ENCODE results near the gene FOXR1. TPM values are rescaled to one million over a fixed set of nuclear protein-coding genes. Genes with fewer than 3 reads are reported as not detected.
A peak's percentile ranks its signal among the peaks of the same experiment; 100 is the strongest.
"Not testable (repeated sequence)": the region's sequence is repeated elsewhere in the genome, so short reads cannot be mapped to it uniquely, and the experiment has no call there.

The FOXR1 gene
- total RNA-seq, 2 experiments from 2014 or later = not detected

DNA sequence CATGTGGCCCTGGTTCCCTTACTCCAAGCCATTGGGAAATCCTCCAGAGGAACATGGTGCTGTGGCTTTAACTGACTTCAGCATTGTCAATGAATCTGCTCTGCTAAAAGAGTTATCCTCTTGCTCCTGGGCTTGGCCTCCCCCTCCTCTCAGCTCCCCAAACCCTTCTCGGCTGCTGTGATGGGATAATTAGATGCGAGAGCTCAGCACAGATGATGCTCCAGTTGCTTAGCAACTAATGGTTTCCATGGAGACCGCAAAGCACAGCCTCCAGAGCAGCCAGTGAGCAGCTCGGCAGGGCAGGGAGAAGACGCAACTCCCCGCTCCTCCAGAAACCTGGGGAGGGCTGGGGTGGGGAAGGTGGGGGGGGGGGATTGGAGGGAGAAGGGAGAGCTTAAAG, 18.3 kb upstream of the FOXR1 start:
- H3K27ac Mint-ChIP-seq = no peak overlapping the region
- no peaks in the 10 kb centered on the region for H3K36me3 Mint-ChIP-seq
- POLR2A ChIA-PET = no interaction called here
- no peaks in the 10 kb centered on the region for H3K9me3 Mint-ChIP-seq
- H3K27me3 Mint-ChIP-seq = peaks cover 4% of the 10 kb centered on the region
- intact Hi-C loops (cut with micrococcal nuclease) = no loop called here
- CTCF ChIA-PET = interaction anchor here (1.0 to 2.0 kb wide), 2 partner anchors 47 to 264 kb away, joined by 3 to 6 read pairs; no protein-coding TSS in a partner anchor
- H3K4me3 Mint-ChIP-seq = no peak overlapping the region
- DNase-seq = no peak
- H3K4me1 Mint-ChIP-seq (ENCODE audit: low read depth) = peaks cover 3% of the 10 kb centered on the region

DNA sequence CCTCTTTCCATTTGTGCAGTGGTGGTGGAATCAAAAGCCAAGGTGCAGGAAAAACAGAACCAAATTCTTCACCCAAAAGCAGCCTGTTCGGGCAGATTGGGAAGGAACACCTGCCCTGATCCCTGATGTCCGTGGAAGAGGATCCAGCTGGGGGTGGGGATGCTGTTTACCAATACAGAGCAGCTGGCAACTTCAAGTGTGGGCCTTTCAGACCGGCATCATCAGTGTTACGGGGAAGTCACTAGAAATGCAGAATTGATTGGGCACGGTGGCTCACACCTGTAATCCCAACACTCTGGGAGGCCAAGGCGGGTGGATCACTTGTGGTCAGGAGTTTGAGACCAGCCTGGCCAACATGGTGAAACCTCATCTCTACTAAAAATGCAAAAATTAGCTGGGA, 17.6 kb upstream of the FOXR1 start:
- H3K36me3 Mint-ChIP-seq; DNase-seq; intact Hi-C loops (cut with micrococcal nuclease); H3K27ac Mint-ChIP-seq; H3K4me1 Mint-ChIP-seq (ENCODE audit: low read depth); H3K4me3 Mint-ChIP-seq; H3K27me3 Mint-ChIP-seq; POLR2A ChIA-PET; H3K9me3 Mint-ChIP-seq: not testable (repeated sequence)
- CTCF ChIA-PET = interaction anchor here (1.0 to 2.0 kb wide), 4 partner anchors 24 to 264 kb away, joined by 3 to 6 read pairs (median 4); no protein-coding TSS in a partner anchor

DNA sequence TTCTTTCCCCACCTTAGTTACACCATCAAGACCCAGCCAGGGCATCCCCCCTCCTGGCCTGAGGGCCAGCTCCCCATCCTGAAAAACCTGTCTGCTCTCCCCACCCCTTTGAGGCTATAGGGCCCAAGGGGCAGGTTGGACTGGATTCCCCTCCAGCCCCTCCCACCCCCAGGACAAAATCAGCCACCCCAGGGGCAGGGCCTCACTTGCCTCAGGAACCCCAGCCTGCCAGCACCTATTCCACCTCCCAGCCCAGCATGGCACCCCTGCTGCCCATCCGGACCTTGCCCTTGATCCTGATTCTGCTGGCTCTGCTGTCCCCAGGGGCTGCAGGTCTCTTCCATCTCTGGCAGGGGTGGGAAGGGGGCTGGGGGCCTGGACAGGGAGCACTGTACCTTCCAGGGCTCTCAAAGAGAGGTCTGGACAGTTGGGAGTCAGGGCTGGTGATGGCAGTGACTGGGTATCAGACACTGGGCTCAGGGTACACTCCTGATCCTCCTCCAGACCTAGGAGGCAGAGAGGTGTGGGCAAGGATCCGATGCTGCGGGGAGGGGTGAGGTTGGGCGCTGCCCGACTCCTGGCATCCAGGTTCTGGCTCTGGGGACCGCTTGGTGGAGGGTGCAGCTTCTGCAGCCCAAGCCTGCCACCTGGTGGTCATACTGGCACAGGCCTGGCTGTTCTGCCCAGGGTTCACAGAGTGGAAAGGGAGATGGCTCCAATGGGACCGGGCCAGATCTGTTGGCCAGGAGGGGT, 15.3 kb upstream of the FOXR1 start, which contains the start of gene UPK2:
UPK2 (plus strand) TSS at position 205 of the 753 bp plus-strand sequence; CDS start at position 258, 53 bp downstream.
- DNase-seq = peak; percentile 93
- H3K4me1 Mint-ChIP-seq (ENCODE audit: low read depth) = peaks cover 3% of the 10 kb centered on the region
- H3K9me3 Mint-ChIP-seq = no peaks in the 10 kb centered on the region
- no peak within 1 kb of the TSS for H3K4me3 Mint-ChIP-seq
- no peaks in the 10 kb centered on the region for H3K36me3 Mint-ChIP-seq
- intact Hi-C loops (cut with micrococcal nuclease) = loop anchor here (1.0 kb wide), 3 partner anchors 26 to 266 kb away; no protein-coding TSS in a partner anchor
- no peak within 1 kb of the TSS for H3K27ac Mint-ChIP-seq
- POLR2A ChIA-PET = no interaction called here
- CTCF ChIA-PET = interaction anchor here (0.8 to 3.0 kb wide), 22 partner anchors 11 to 361 kb away, joined by 3 to 24 read pairs (median 4); no protein-coding TSS in a partner anchor
- H3K27me3 Mint-ChIP-seq = peaks cover 4% of the 10 kb centered on the region

DNA sequence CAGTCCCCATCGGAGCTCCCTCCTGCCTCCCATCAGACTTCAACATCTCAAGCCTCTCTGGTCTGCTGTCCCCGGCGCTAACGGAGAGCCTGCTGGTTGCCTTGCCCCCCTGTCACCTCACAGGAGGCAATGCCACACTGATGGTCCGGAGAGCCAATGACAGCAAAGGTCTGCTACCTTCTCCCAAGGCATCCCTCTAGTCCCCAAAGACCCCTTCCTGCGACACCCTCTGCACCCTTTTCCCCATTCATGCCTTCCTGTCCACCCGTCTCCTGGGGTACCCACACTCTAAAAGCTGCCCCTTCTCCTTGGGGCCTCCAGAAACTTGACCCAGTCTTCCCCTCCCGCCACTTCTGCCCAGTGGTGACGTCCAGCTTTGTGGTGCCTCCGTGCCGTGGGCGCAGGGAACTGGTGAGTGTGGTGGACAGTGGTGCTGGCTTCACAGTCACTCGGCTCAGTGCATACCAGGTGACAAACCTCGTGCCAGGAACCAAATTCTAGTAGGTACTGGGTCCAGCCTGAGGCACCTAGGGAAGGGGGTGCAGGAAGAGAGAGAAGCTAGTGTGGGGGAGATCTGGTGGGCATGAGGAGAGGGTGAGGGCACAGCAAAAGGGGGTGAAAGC, 14.6 kb upstream of the FOXR1 start:
- peaks cover 4% of the 10 kb centered on the region for H3K27me3 Mint-ChIP-seq
- DNase-seq = no peak
- intact Hi-C loops (cut with micrococcal nuclease) = loop anchor here (1.0 kb wide), 3 partner anchors 27 to 267 kb away; no protein-coding TSS in a partner anchor
- H3K27ac Mint-ChIP-seq = no peak overlapping the region
- no peak overlapping the region for H3K4me3 Mint-ChIP-seq
- peaks cover 3% of the 10 kb centered on the region for H3K4me1 Mint-ChIP-seq (ENCODE audit: low read depth)
- no peaks in the 10 kb centered on the region for H3K36me3 Mint-ChIP-seq
- H3K9me3 Mint-ChIP-seq = no peaks in the 10 kb centered on the region
- ChIA-PET CTCF (interaction anchor here (0.8 to 3.0 kb wide), 23 partner anchors 10 to 361 kb away, joined by 3 to 24 read pairs (median 4); no protein-coding TSS in a partner anchor), POLR2A (no interaction called here)

- Mint-ChIP-seq H3K36me3 (no peaks in the 10 kb centered on the region), H3K4me3 (no peak overlapping the region), H3K27me3 (peaks cover 4% of the 10 kb centered on the region), H3K27ac (no peak overlapping the region), H3K9me3 (no peaks in the 10 kb centered on the region), H3K4me1 (ENCODE audit: low read depth) (peaks cover 3% of the 10 kb centered on the region)
- ChIA-PET POLR2A (no interaction called here), CTCF (interaction anchor here (0.8 to 3.0 kb wide), 19 partner anchors 9 to 362 kb away, joined by 3 to 24 read pairs (median 4); no protein-coding TSS in a partner anchor)
- intact Hi-C loops (cut with micrococcal nuclease) = no loop called here
- DNase-seq = no peak
Observed at GRCh38 chr11:118957549-118957948, 14.0 kb upstream of the FOXR1 start.

GRCh38 chr11:118957968-118958367, 13.6 kb upstream of the FOXR1 start:
- POLR2A ChIA-PET = no interaction called here
- CTCF ChIA-PET = interaction anchor here (0.8 to 3.0 kb wide), 11 partner anchors 9 to 362 kb away, joined by 3 to 24 read pairs (median 5); no protein-coding TSS in a partner anchor

DNA sequence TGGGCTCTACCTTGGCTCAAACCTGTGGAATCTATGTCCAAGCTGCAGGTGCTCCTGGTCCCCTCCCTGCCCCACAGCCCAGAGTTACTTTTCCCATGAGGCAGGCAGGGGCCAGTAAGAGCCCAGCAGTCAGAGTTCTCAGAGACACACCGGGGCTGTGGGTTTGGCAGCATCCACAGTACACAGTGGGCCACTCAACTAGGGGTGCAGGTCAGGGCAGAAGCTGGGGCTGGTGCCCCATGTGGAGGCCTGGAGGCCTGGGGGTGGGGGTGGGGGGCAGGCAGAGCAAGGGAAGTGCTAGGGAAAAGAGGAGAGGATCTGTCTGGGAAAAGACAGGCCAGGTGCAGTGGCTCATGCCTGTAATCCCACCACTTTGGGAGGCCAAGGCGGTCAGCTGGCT, 13.0 kb upstream of the FOXR1 start:
- Mint-ChIP-seq H3K4me3 (no peak overlapping the region), H3K27me3 (peaks cover 4% of the 10 kb centered on the region), H3K36me3 (no peaks in the 10 kb centered on the region), H3K4me1 (ENCODE audit: low read depth) (peaks cover 3% of the 10 kb centered on the region), H3K9me3 (no peaks in the 10 kb centered on the region), H3K27ac (no peak overlapping the region)
- ChIA-PET POLR2A (no interaction called here), CTCF (interaction anchor here (0.6 to 3.0 kb wide), 2 partner anchors 49 to 264 kb away, joined by 3 to 24 read pairs; no protein-coding TSS in a partner anchor)
- intact Hi-C loops (cut with micrococcal nuclease) = no loop called here
- DNase-seq = no peak

More at GRCh38 chr11:118957968-118958367, 13.6 kb upstream of the FOXR1 start:
- intact Hi-C loops (cut with micrococcal nuclease) = no loop called here
- no peaks in the 10 kb centered on the region for H3K9me3 Mint-ChIP-seq
- H3K27me3 Mint-ChIP-seq = peaks cover 4% of the 10 kb centered on the region
- H3K4me3 Mint-ChIP-seq = no peak overlapping the region
- DNase-seq = no peak
- H3K27ac Mint-ChIP-seq = no peak overlapping the region
- peaks cover 3% of the 10 kb centered on the region for H3K4me1 Mint-ChIP-seq (ENCODE audit: low read depth)
- H3K36me3 Mint-ChIP-seq = no peaks in the 10 kb centered on the region

- no peak for DNase-seq
- POLR2A ChIA-PET = no interaction called here
- CTCF ChIA-PET = interaction anchor here (1.6 to 2.2 kb wide), 2 partner anchors 53 to 272 kb away, joined by 4 to 11 read pairs; no protein-coding TSS in a partner anchor
- H3K4me3 Mint-ChIP-seq = no peak overlapping the region
- H3K9me3 Mint-ChIP-seq = no peaks in the 10 kb centered on the region
- no peak overlapping the region for H3K27ac Mint-ChIP-seq
- H3K27me3 Mint-ChIP-seq = peaks cover 3% of the 10 kb centered on the region
- H3K36me3 Mint-ChIP-seq = no peaks in the 10 kb centered on the region
- intact Hi-C loops (cut with micrococcal nuclease) = no loop called here
- peaks cover 3% of the 10 kb centered on the region for H3K4me1 Mint-ChIP-seq (ENCODE audit: low read depth)
Observed at GRCh38 chr11:118961189-118961588, 10.4 kb upstream of the FOXR1 start.

GRCh38 chr11:118961591-118961990, 10.0 kb upstream of the FOXR1 start:
- Mint-ChIP-seq H3K27ac (no peak overlapping the region), H3K36me3 (no peaks in the 10 kb centered on the region), H3K9me3 (no peaks in the 10 kb centered on the region), H3K4me1 (ENCODE audit: low read depth) (no peaks in the 10 kb centered on the region), H3K27me3 (no peaks in the 10 kb centered on the region), H3K4me3 (no peak overlapping the region)
- no peak for DNase-seq
- ChIA-PET CTCF (interaction anchor here (2.2 kb wide), 1 partner anchor 272 kb away, joined by 11 read pairs; no protein-coding TSS in a partner anchor), POLR2A (no interaction called here)
- intact Hi-C loops (cut with micrococcal nuclease) = no loop called here

DNA sequence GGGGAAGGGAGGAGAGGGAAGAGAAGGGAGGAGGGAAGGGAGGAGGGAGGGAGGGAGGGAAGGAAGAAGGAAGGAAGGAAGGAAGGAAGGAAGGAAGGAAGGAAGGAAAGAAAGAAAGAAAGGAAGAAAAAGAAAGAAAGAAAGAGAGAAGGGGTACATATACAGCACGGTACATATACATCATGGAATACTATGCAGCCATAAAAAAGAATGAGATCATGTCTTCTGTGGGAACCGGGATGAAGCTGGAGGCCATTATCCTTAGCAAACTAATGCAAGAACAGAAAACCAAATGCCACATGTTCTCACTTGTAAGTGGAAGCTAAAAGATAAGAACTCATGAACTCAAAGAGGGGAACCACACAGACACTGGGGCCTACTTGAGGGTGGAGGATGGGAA, 2.1 kb upstream of the FOXR1 start:
- POLR2A ChIA-PET; H3K4me1 Mint-ChIP-seq (ENCODE audit: low read depth); intact Hi-C loops (cut with micrococcal nuclease); DNase-seq; H3K27ac Mint-ChIP-seq; H3K36me3 Mint-ChIP-seq; H3K4me3 Mint-ChIP-seq; H3K9me3 Mint-ChIP-seq; CTCF ChIA-PET; H3K27me3 Mint-ChIP-seq: not testable (repeated sequence)

GRCh38 chr11:118973985-118974384, 2.4 kb downstream of the FOXR1 start:
- ChIA-PET POLR2A (no interaction called here), CTCF (interaction anchor here (0.9 kb wide), 1 partner anchor 17 kb away, joined by 3 read pairs; no protein-coding TSS in a partner anchor)
- intact Hi-C loops (cut with micrococcal nuclease) = no loop called here
- no peaks in the 10 kb centered on the region for H3K9me3 Mint-ChIP-seq
- no peak for DNase-seq
- no peak overlapping the region for H3K27ac Mint-ChIP-seq
- no peaks in the 10 kb centered on the region for H3K36me3 Mint-ChIP-seq
- H3K4me1 Mint-ChIP-seq (ENCODE audit: low read depth) = no peaks in the 10 kb centered on the region
- H3K4me3 Mint-ChIP-seq = no peak overlapping the region
- peaks cover 17% of the 10 kb centered on the region for H3K27me3 Mint-ChIP-seq
